NB4 (cell line): ENCODE measurements around the gene CAND2.

Experiments
- CTCF ChIP-seq: IDR thresholded peaks from one replicate; pipeline ENCODE4 v1.5.1; 2012; ENCODE audit warnings: low read depth, low read length
- MYC ChIP-seq: IDR thresholded peaks from 2 replicates; pipeline ENCODE4 v1.6.1; 2011; ENCODE audit warnings: low read depth, low read length
- POLR2A ChIP-seq: IDR thresholded peaks from 2 replicates; pipeline ENCODE4 v1.6.1; 2011; ENCODE audit warnings: mild to moderate bottlenecking; ENCODE audit not compliant: insufficient read length; ENCODE audit errors: extremely low read depth
- TF ChIP-seq, protein P1 (sequence below): IDR thresholded peaks from 2 replicates; pipeline ENCODE4 v1.6.1; 2011; ENCODE audit warnings: low read depth, low read length

DNA sequence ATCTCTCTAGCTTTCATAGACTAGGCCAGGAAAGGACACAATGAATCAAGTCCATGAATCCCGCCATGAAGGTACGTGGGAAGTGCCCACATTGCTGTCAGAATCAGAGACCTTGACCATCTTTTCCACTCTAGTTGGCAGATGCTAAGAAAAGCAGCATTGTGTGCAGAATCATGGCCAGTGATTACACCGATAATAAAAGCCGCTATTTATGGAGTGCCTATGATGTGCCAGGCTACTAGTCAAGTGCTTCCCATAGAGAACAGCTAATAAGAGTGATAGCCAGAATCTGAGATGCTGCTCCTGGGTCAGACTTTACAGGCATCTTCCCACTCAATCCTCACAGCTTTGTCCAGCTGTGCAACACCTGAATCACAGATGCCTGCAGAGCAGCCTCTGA lies 58.1 kb downstream of the CAND2 start:
- no peak for TF ChIP-seq CTCF
- TF ChIP-seq, protein P1, sequence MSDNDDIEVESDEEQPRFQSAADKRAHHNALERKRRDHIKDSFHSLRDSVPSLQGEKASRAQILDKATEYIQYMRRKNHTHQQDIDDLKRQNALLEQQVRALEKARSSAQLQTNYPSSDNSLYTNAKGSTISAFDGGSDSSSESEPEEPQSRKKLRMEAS, result no peak
- TF ChIP-seq POLR2A, result no peak
- no peak for TF ChIP-seq MYC
